Gastrocnemius medialis (tissue), 4 donors: ENCODE data around the gene SMIM12.

Experiments
- POLR2A ChIP-seq, 2 donors: fragments of 450-650 bp; IDR thresholded peaks; one replicate each; pipeline ENCODE4 v1.6.1; 2017; ENCODE audit warnings: antibody characterized with exemption in 2 of 2, mild to moderate bottlenecking in 2 of 2, moderate library complexity in 2 of 2
- TF ChIP-seq, protein P1 (sequence below), 5 experiments: fragments of 450-650 bp in 3 of 5; fragments of 200-600 bp in 2 of 5; sonication (generic) in 2 of 5; IDR thresholded peaks in 4 of 5; conservative IDR thresholded peaks in 1 of 5; 1 replicate in 4 of 5; 2 replicates in 1 of 5; pipeline ENCODE4 v1.5.1; 2016 to 2019; ENCODE audit warnings: antibody characterized with exemption in 5 of 5, mild to moderate bottlenecking in 3 of 5, moderate library complexity in 3 of 5

GRCh38 chr1:34831721-34832246 is 27.8 kb downstream of the SMIM12 start:
- TF ChIP-seq, protein P1, sequence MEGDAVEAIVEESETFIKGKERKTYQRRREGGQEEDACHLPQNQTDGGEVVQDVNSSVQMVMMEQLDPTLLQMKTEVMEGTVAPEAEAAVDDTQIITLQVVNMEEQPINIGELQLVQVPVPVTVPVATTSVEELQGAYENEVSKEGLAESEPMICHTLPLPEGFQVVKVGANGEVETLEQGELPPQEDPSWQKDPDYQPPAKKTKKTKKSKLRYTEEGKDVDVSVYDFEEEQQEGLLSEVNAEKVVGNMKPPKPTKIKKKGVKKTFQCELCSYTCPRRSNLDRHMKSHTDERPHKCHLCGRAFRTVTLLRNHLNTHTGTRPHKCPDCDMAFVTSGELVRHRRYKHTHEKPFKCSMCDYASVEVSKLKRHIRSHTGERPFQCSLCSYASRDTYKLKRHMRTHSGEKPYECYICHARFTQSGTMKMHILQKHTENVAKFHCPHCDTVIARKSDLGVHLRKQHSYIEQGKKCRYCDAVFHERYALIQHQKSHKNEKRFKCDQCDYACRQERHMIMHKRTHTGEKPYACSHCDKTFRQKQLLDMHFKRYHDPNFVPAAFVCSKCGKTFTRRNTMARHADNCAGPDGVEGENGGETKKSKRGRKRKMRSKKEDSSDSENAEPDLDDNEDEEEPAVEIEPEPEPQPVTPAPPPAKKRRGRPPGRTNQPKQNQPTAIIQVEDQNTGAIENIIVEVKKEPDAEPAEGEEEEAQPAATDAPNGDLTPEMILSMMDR (IDR thresholded peaks at IDR 0.05 in 4 of 5, conservative IDR thresholded peaks at IDR 0.05 in 1 of 5), result no peak
- no peak for TF ChIP-seq POLR2A (IDR thresholded peaks at IDR 0.05)
